HCT116 (cell line): ENCODE measurements around the gene CIRBP. TPM values are rescaled to one million over a fixed set of nuclear protein-coding genes. Genes with fewer than 3 reads are reported as not detected.
A peak's percentile ranks its signal among the peaks of the same experiment; 100 is the strongest.

Experiments used
- ATAC-seq: fragments of 200-7000 bp; cut with Tn5 transposase; 2 replicates; pipeline ENCODE4 v1.9.1; 2020; ENCODE audit warnings: mild to moderate bottlenecking, moderate library complexity
- BruUV-seq: library from RNA; stranded (reverse); fragments of 400-500 nt; replicated peaks from 2 replicates; lab custom pipeline; 2021; lab: Mats Ljungman, UMichigan
- CTCF ChIA-PET: fragments of 300-600 bp; sonication (Branson Sonifier 250); formaldehyde crosslinking; loops from one replicate; lab custom pipeline; 2021; ENCODE audit warnings: antibody characterized with exemption; lab: Charles Lee
- POLR2A ChIA-PET: fragments of 300-600, 350-600 bp; sonication (Branson Sonifier 250); formaldehyde crosslinking; loops from one replicate; lab custom pipeline; 2021; ENCODE audit warnings: antibody characterized with exemption; lab: Charles Lee
- RAD21 ChIA-PET, 2 experiments: fragments of 300-600 bp; sonication (Branson Sonifier 250); formaldehyde crosslinking; loops; one replicate each; lab custom pipeline; 2023; ENCODE audit warnings: low total read pairs in 2 of 2; ENCODE audit not compliant: uncharacterized antibody in 2 of 2, unreplicated experiment in 2 of 2, low non-redundant PET in 1 of 2; lab: Charles Lee
- DNase-seq: peaks from one replicate; pipeline ENCODE4 v3.0.0-alpha.2; 2010; ENCODE audit warnings: low read depth, low spot score
- H2AFZ ChIP-seq: fragments of 200-600 bp; shearing (Covaris generic), sonication (generic); 2 replicates; pipeline ENCODE4 v1.6.1; 2017; ENCODE audit warnings: low read depth, mixed run types, mixed read lengths, antibody characterized with exemption, low read length; ENCODE audit not compliant: poor library complexity, severe bottlenecking
- H3K27ac ChIP-seq: 2 replicates; pipeline ENCODE4 v1.5.1; 2012; ENCODE audit warnings: low read depth, low read length
- H3K27me3 ChIP-seq: fragments of 200-600 bp; sonication (generic); 2 replicates; pipeline ENCODE4 v1.6.1; 2016; ENCODE audit warnings: mixed run types, low read length, mixed read lengths; ENCODE audit not compliant: insufficient read depth
- H3K36me3 ChIP-seq, 2 experiments: fragments of 200-500 bp in 1 of 2; fragments of 200-600 bp in 1 of 2; sonication (Bioruptor generic) in 1 of 2; sonication (generic) in 1 of 2; 2 replicates each; pipeline versions ENCODE4 v1.5.1 to v1.6.1; 2014 to 2016; ENCODE audit warnings: low read length in 2 of 2, inconsistent platforms in 1 of 2, mixed read lengths in 1 of 2, mixed run types in 1 of 2; ENCODE audit not compliant: insufficient read depth in 2 of 2, control insufficient read depth in 1 of 2
- H3K4me1 ChIP-seq, 2 experiments: fragments of 200-600 bp in 1 of 2; sonication (generic) in 1 of 2; 2 replicates each; pipeline versions ENCODE4 v1.5.1 to v1.6.1; 2012 to 2017; ENCODE audit warnings: low read length in 2 of 2, inconsistent platforms in 1 of 2, mild to moderate bottlenecking in 1 of 2, mixed read lengths in 1 of 2, mixed run types in 1 of 2, moderate library complexity in 1 of 2; ENCODE audit not compliant: insufficient read depth in 2 of 2, control insufficient read depth in 1 of 2
- H3K4me2 ChIP-seq: fragments of 200-600 bp; sonication (generic); 2 replicates; pipeline ENCODE4 v1.6.1; 2017; ENCODE audit warnings: mixed run types, low read length, mixed read lengths
- H3K4me3 ChIP-seq, 2 experiments: fragments of 200-600 bp in 1 of 2; sonication (generic) in 1 of 2; replicated peaks in 1 of 2; 2 replicates each; pipeline ENCODE4 v1.5.1; 2011 to 2016; ENCODE audit warnings: low read length in 2 of 2, control low read depth in 1 of 2, low read depth in 1 of 2, mild to moderate bottlenecking in 1 of 2, mixed read lengths in 1 of 2, mixed run types in 1 of 2
- H3K79me2 ChIP-seq: fragments of 200-600 bp; sonication (generic); 2 replicates; pipeline ENCODE4 v1.6.1; 2017; ENCODE audit warnings: mild to moderate bottlenecking, mixed run types, low read length, moderate library complexity, mixed read lengths; ENCODE audit not compliant: insufficient read depth
- H3K9ac ChIP-seq: fragments of 200-600 bp; sonication (generic); 2 replicates; pipeline ENCODE4 v1.6.1; 2016; ENCODE audit warnings: low read length, mixed read lengths
- H3K9me2 ChIP-seq: fragments of 200-600 bp; sonication (generic), shearing (Covaris generic); 2 replicates; pipeline ENCODE4 v1.6.1; 2017; ENCODE audit warnings: mixed run types, mild to moderate bottlenecking, moderate library complexity; ENCODE audit not compliant: insufficient read depth
- H3K9me3 ChIP-seq, 2 experiments: fragments of 200-500 bp in 1 of 2; fragments of 200-600 bp in 1 of 2; sonication (Bioruptor generic) in 1 of 2; sonication (generic) in 1 of 2; 2 replicates each; pipeline ENCODE4 v1.6.1; 2014 to 2017; ENCODE audit warnings: low read length in 2 of 2, mixed read lengths in 2 of 2, inconsistent platforms in 1 of 2, low read depth in 1 of 2, mild to moderate bottlenecking in 1 of 2, mixed run types in 1 of 2, moderate library complexity in 1 of 2; ENCODE audit not compliant: control insufficient read depth in 1 of 2, insufficient read depth in 1 of 2
- H4K20me1 ChIP-seq: fragments of 200-600 bp; sonication (generic), shearing (Covaris generic); 2 replicates; pipeline ENCODE4 v1.6.1; 2017; ENCODE audit warnings: mixed run types, mild to moderate bottlenecking, moderate library complexity; ENCODE audit not compliant: insufficient read depth
- EGR1 ChIP-seq: IDR thresholded peaks from 2 replicates; pipeline ENCODE4 v1.6.1; 2012; ENCODE audit warnings: low read depth
- EZH2 ChIP-seq: fragments of 200-600 bp; sonication (generic); IDR thresholded peaks from 2 replicates; pipeline ENCODE4 v1.6.1; 2017; ENCODE audit warnings: antibody characterized with exemption, mixed run types
- FOSL1 ChIP-seq: IDR thresholded peaks from 2 replicates; pipeline ENCODE4 v1.6.1; 2012; ENCODE audit warnings: low read depth
- JUND ChIP-seq: IDR thresholded peaks from 2 replicates; pipeline ENCODE4 v1.6.1; 2012
- MAX ChIP-seq: IDR thresholded peaks from 2 replicates; pipeline ENCODE4 v1.6.1; 2012
- POLR2A ChIP-seq: IDR thresholded peaks from 2 replicates; pipeline ENCODE4 v1.7.0; 2011; ENCODE audit warnings: borderline replicate concordance; ENCODE audit not compliant: insufficient read depth, insufficient read length; ENCODE audit errors: extremely low read depth
- REST ChIP-seq: IDR thresholded peaks from 2 replicates; pipeline ENCODE4 v1.6.1; 2012; ENCODE audit warnings: low read depth
- SIN3A ChIP-seq: IDR thresholded peaks from 2 replicates; pipeline ENCODE4 v1.6.1; 2012; ENCODE audit warnings: low read depth
- SP1 ChIP-seq: IDR thresholded peaks from 2 replicates; pipeline ENCODE4 v1.6.1; 2012; ENCODE audit warnings: low read depth
- ZBTB33 ChIP-seq: IDR thresholded peaks from 2 replicates; pipeline ENCODE4 v1.6.1; 2011; ENCODE audit warnings: mild to moderate bottlenecking, low read length, moderate library complexity; ENCODE audit not compliant: insufficient replicate concordance; ENCODE audit errors: extremely low read depth
- ZNF274 ChIP-seq: fragments of 200-500 bp; sonication (Bioruptor generic); IDR thresholded peaks from 2 replicates; pipeline ENCODE4 v1.6.1; 2014; ENCODE audit warnings: mild to moderate bottlenecking, low read depth, low read length, inconsistent platforms
- intact Hi-C: fragments of 100-400 bp; cut with micrococcal nuclease; formaldehyde crosslinking; loops from 2 replicates; pipeline ENCODE4 v1.10.0; 2022
- total RNA-seq: library from RNA; stranded (reverse); gene quantifications from one replicate; pipeline ENCODE4 v1.2.1, GENCODE V29; 2021; ENCODE audit not compliant: unreplicated experiment

Gene CIRBP
- total RNA-seq, 1 experiment from 2014 or later = 276 TPM

DNA sequence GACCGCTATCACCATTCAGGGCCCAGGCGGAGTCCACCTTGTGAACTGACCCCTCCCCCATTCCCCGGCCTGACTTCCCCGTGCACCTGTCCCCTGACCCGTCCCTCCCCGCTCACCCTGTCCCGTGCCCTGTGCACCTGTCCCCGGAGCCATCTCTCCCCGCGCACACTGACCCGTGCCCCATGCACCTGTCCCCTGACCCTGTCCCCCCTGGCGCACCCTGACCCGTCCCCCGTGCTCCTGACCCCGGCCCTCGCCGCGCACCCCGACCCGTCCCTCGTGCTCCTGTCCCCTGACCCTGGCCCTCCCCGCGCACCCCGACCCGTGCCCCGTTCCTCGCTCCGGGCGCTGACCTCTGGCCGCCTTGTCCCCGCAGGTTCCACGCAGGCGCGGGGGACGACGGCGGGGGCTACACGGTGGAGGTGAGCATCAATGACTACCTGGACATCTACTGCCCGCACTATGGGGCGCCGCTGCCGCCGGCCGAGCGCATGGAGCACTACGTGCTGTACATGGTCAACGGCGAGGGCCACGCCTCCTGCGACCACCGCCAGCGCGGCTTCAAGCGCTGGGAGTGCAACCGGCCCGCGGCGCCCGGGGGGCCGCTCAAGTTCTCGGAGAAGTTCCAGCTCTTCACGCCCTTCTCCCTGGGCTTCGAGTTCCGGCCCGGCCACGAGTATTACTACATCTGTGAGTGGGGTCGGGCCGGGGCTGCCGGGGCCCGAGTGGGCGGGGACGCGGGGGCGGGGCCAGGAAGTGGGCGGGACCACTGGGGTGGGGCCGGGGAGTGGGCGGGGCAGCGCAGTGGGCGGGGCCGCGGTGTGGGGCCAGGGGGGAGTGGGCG lies 26.3 kb downstream of the CIRBP start:
- H3K9me2 ChIP-seq = no peaks in the 10 kb centered on the region
- POLR2A ChIA-PET = no interaction called here
- no peak overlapping the region for H2AFZ ChIP-seq
- H3K4me3 ChIP-seq = no peak overlapping the region
- no peak for TF ChIP-seq SIN3A
- TF ChIP-seq MAX = no peak
- no peak for TF ChIP-seq FOSL1
- TF ChIP-seq JUND = no peak
- no peak for TF ChIP-seq REST
- TF ChIP-seq POLR2A = no peak
- no peak for TF ChIP-seq SP1
- no peak for TF ChIP-seq ZBTB33
- no peak for TF ChIP-seq ZNF274
- TF ChIP-seq EZH2 = no peak
- TF ChIP-seq EGR1 = no peak
- TF ChIP-seq, all 23 proteins: peak for 0
- H3K36me3 ChIP-seq = no peaks in the 10 kb centered on the region
- no peaks in the 10 kb centered on the region for H3K27me3 ChIP-seq
- ChIA-PET CTCF (no interaction called here), RAD21 (no interaction called here)
- peaks cover 12 to 19% of the 10 kb centered on the region in 2 experiments for H3K4me1 ChIP-seq
- no peaks in the 10 kb centered on the region for H3K9me3 ChIP-seq
- no peaks in the 10 kb centered on the region for H3K79me2 ChIP-seq
- ATAC-seq = peak; percentile 58
- no peak overlapping the region for H3K4me2 ChIP-seq
- no peak overlapping the region for H3K9ac ChIP-seq
- no peaks in the 10 kb centered on the region for H4K20me1 ChIP-seq
- BruUV-seq = no TSS peak
- no peak overlapping the region for H3K27ac ChIP-seq
- DNase-seq = no peak
- intact Hi-C loops = no loop called here
